K562 (cell line): Measurements from ENCODE around the gene VGLL4. TPM values are rescaled to one million over a fixed set of nuclear protein-coding genes. Genes with fewer than 3 reads are reported as not detected.

Experiments
- ATAC-seq: fragments of 200-7000 bp; cut with Tn5 transposase; 3 replicates; pipeline ENCODE4 v1.9.1; 2020; ENCODE audit warnings: moderate library complexity
- BruUV-seq: library from RNA; stranded (reverse); fragments of 400-500 nt; replicated peaks from 2 replicates; lab custom pipeline; 2021; lab: Mats Ljungman, UMichigan
- CTCF ChIA-PET: fragments of 300-600 bp; formaldehyde crosslinking; extraction: SDS; loops from one replicate; lab custom pipeline; 2021; ENCODE audit warnings: low intra/inter-chr PET ratio; lab: Yijun Ruan, JAX
- POLR2A ChIA-PET: fragments of 300-600, 350-650 bp; sonication (Branson Sonifier 250); formaldehyde crosslinking; extraction: SDS; loops from one replicate; lab custom pipeline; 2021; ENCODE audit warnings: antibody characterized with exemption, inconsistent platforms; lab: Yijun Ruan, JAX
- DNase-seq, 4 experiments: peaks; one replicate each; pipeline versions ENCODE4 v3.0.0 to v3.0.0-alpha.2; 2011 to 2018; ENCODE audit warnings: low spot score in 3 of 4, mixed read lengths in 3 of 4; ENCODE audit errors: extremely low read depth in 1 of 4
- FAIRE-seq: peaks from 2 replicates; lab custom pipeline; 2011; peaks lifted over from hg19 to GRCh38; lab: Jason Lieb, UNC
- H2AFZ ChIP-seq: 2 replicates; pipeline ENCODE4 v1.6.0; 2011; ENCODE audit warnings: low read depth, low read length, control low read depth, inconsistent platforms
- H3K27ac ChIP-seq: fragments of 200-600 bp; 3 replicates; pipeline ENCODE4 v1.8.0; 2011; ENCODE audit warnings: low read depth, mild to moderate bottlenecking, control low read depth, inconsistent platforms, low read length, moderate library complexity, mixed read lengths; ENCODE audit errors: extremely low read depth
- H3K27me3 ChIP-seq, 2 experiments: fragments of 300-600 bp in 1 of 2; 2 replicates in 1 of 2; 3 replicates in 1 of 2; pipeline versions ENCODE4 v1.6.0 to v1.8.0; 2011; ENCODE audit warnings: inconsistent platforms in 2 of 2, low read length in 2 of 2, mild to moderate bottlenecking in 1 of 2, mixed read lengths in 1 of 2, moderate library complexity in 1 of 2; ENCODE audit not compliant: control insufficient read depth in 2 of 2, insufficient read depth in 2 of 2
- H3K36me3 ChIP-seq: fragments of 300-600 bp; 3 replicates; pipeline ENCODE4 v1.8.0; 2011; ENCODE audit warnings: mild to moderate bottlenecking, low read length, inconsistent platforms; ENCODE audit not compliant: control insufficient read depth, insufficient read depth
- H3K4me1 ChIP-seq, 2 experiments: fragments of 200-600 bp in 1 of 2; replicated peaks in 1 of 2; 2 replicates in 1 of 2; 3 replicates in 1 of 2; pipeline versions ENCODE4 v1.5.1 to v1.8.0; 2011; ENCODE audit warnings: inconsistent platforms in 2 of 2, low read length in 2 of 2, mild to moderate bottlenecking in 1 of 2, mixed read lengths in 1 of 2, moderate library complexity in 1 of 2; ENCODE audit not compliant: control insufficient read depth in 2 of 2, insufficient read depth in 2 of 2
- H3K4me2 ChIP-seq: 2 replicates; pipeline ENCODE4 v1.6.1; 2011; ENCODE audit warnings: low read length, control low read depth, inconsistent platforms, mixed read lengths; ENCODE audit not compliant: insufficient read depth
- H3K4me3 ChIP-seq: fragments of 200-600 bp; sonication (generic), shearing (Covaris generic); 2 replicates; pipeline ENCODE4 v1.5.1; 2016; ENCODE audit warnings: control low read depth, inconsistent platforms
- H3K79me2 ChIP-seq: fragments of 200-600 bp; 3 replicates; pipeline ENCODE4 v1.8.0; 2011; ENCODE audit warnings: low read length, inconsistent platforms; ENCODE audit not compliant: control insufficient read depth, insufficient read depth
- H3K9ac ChIP-seq, 2 experiments: 2 replicates each; pipeline versions ENCODE4 v1.6.0 to v1.6.1; 2011; ENCODE audit warnings: low read depth in 2 of 2, low read length in 2 of 2, control low read depth in 1 of 2, inconsistent platforms in 1 of 2, mild to moderate bottlenecking in 1 of 2, mixed read lengths in 1 of 2; ENCODE audit not compliant: insufficient read depth in 1 of 2
- H3K9me1 ChIP-seq: one replicate; pipeline ENCODE4 v1.6.0; 2011; ENCODE audit warnings: inconsistent platforms, mild to moderate bottlenecking, low read length, moderate library complexity; ENCODE audit not compliant: control insufficient read depth, insufficient read depth
- H3K9me3 ChIP-seq: replicated peaks from 2 replicates; pipeline ENCODE4 v1.5.1; 2011; ENCODE audit warnings: low read depth, low read length, inconsistent platforms; ENCODE audit not compliant: control insufficient read depth, insufficient read depth
- H4K20me1 ChIP-seq: replicated peaks from 2 replicates; pipeline ENCODE4 v1.6.1; 2011; ENCODE audit warnings: low read length, inconsistent platforms, mixed read lengths; ENCODE audit not compliant: control insufficient read depth, insufficient read depth
- EGR1 ChIP-seq: fragments of 450-650 bp; conservative IDR thresholded peaks from 2 replicates; pipeline ENCODE4 v1.6.1; 2017; ENCODE audit warnings: mild to moderate bottlenecking
- KLF10 ChIP-seq: fragments of 250-450 bp; sonication (Bioruptor Pico); IDR thresholded peaks from 2 replicates; pipeline ENCODE4 v1.6.1; 2021; ENCODE audit warnings: matching md5 sums
- POU5F1 ChIP-seq: fragments of 150-350 bp; IDR thresholded peaks from 2 replicates; pipeline ENCODE4 v1.6.1; 2014; ENCODE audit warnings: borderline replicate concordance, low read length, low read depth, mild to moderate bottlenecking; ENCODE audit not compliant: partially characterized antibody
- SOX6 ChIP-seq: fragments of 450-650 bp; IDR thresholded peaks from 2 replicates; pipeline ENCODE4 v1.6.1; 2014; ENCODE audit warnings: mild to moderate bottlenecking
- TAF9B ChIP-seq: fragments of 450-650 bp; IDR thresholded peaks from 2 replicates; pipeline ENCODE4 v1.6.1; 2018; ENCODE audit warnings: mild to moderate bottlenecking; ENCODE audit not compliant: partially characterized antibody
- WGBS: fragments of 100-300 bp; shearing (Covaris generic); methylation state at CpG from one replicate; pipeline ENCODE4 v1.1.6; 2016; ENCODE audit warnings: low coverage, mixed read lengths; ENCODE audit not compliant: insufficient coverage; ENCODE audit errors: missing lambda C conversion rate; 5-methylcytosine and 5-hydroxymethylcytosine counted together
- in situ Hi-C: fragments of 300-500 bp; cut with MboI; formaldehyde crosslinking; loops from 4 replicates; pipeline ENCODE4 v1.15.0; 2018; ENCODE audit warnings: inconsistent platforms, mixed read lengths
- intact Hi-C: fragments of 100-400 bp; cut with micrococcal nuclease; formaldehyde crosslinking; loops from 2 replicates; pipeline ENCODE4 v1.14.2; 2022
- polyA plus RNA-seq, 8 experiments: library from polyadenylated mRNA; depleted of rRNA in 4 of 8; stranded (reverse) in 5 of 8; unstranded in 3 of 8; fragments of >200 nt; fragmentation: Nextera tagmentation in 2 of 8; fragmentation: Illumina TruSeq in 1 of 8; extraction: Ambion mirVana in 2 of 8; extraction: Trizol in 1 of 8; gene quantifications; 2 replicates each; pipeline versions ENCODE4 v1.2.1 to v1.2.3, GENCODE V29; 2011 to 2014; ENCODE audit warnings: inconsistent platforms in 1 of 8, missing spikeins in 1 of 8
- total RNA-seq, 7 experiments: library from RNA; depleted of rRNA in 6 of 7; stranded (reverse); fragments of >200 nt in 6 of 7; fragmentation: Illumina TruSeq in 2 of 7; extraction: Trizol in 2 of 7; gene quantifications; 2 replicates each; pipeline versions ENCODE4 v1.2.1 to v1.2.3, GENCODE V29; 2011 to 2021; ENCODE audit warnings: low replicate concordance in 1 of 7
- TF ChIP-seq, protein P1 (sequence below): fragments of 450-650 bp; IDR thresholded peaks from 2 replicates; pipeline ENCODE4 v1.6.1; 2018; ENCODE audit warnings: mild to moderate bottlenecking, low read depth; ENCODE audit not compliant: partially characterized antibody
- TF ChIP-seq, protein P2 (sequence below): fragments of 450-650 bp; IDR thresholded peaks from 2 replicates; pipeline ENCODE4 v1.6.1; 2017; ENCODE audit warnings: antibody characterized with exemption, mild to moderate bottlenecking

Gene VGLL4
- total and polyA plus RNA-seq, 9 of the 15 experiments (the other 6 are each of a cell fraction or from before 2014, with no cell fraction given) = 0.27 to 10.9 (median 8.6) TPM

- POLR2A ChIA-PET = interaction anchor here (1.8 kb wide), 1 partner anchor 8 kb away, joined by 4 read pairs; no protein-coding TSS in a partner anchor
- Histone ChIP-seq H3K9me3 (no peaks in the 10 kb centered on the region), H3K4me3 (no peak overlapping the region), H3K79me2 (no peaks in the 10 kb centered on the region), H3K27ac (no peak overlapping the region), H4K20me1 (peaks cover 14% of the 10 kb centered on the region), H3K4me1 (peaks cover 0 to 17% of the 10 kb centered on the region in 2 experiments; a peak in 1 of 5 replicates), H3K9me1 (no peaks in the 10 kb centered on the region), H3K9ac (no peak overlapping the region), H3K4me2 (no peak overlapping the region), H2AFZ (no peak overlapping the region), H3K36me3 (no peaks in the 10 kb centered on the region; the same call in 2 of the 3 replicates), H3K27me3 (peaks cover 0 to 4% of the 10 kb centered on the region in 2 experiments; a peak in 1 of 5 replicates)
- BruUV-seq = no TSS peak
- intact Hi-C loops = no loop called here
- no peak for FAIRE-seq
- ATAC-seq = no peak
- DNase-seq = no peak
- CTCF ChIA-PET = no interaction called here
- in situ Hi-C loops = no loop called here
- TF ChIP-seq EGR1 (no peak), POU5F1 (no peak), SOX6 (no peak), TAF9B (no peak), KLF10 (CRISPR knock-in tag) (no peak)
- TF ChIP-seq, protein P1, sequence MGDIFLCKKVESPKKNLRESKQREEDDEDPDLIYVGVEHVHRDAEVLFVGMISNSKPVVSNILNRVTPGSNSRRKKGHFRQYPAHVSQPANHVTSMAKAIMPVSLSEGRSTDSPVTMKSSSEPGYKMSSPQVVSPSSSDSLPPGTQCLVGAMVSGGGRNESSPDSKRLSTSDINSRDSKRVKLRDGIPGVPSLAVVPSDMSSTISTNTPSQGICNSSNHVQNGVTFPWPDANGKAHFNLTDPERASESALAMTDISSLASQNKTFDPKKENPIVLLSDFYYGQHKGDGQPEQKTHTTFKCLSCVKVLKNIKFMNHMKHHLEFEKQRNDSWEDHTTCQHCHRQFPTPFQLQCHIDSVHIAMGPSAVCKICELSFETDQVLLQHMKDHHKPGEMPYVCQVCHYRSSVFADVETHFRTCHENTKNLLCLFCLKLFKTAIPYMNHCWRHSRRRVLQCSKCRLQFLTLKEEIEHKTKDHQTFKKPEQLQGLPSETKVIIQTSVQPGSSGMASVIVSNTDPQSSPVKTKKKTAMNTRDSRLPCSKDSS = no peak
- TF ChIP-seq, protein P2, sequence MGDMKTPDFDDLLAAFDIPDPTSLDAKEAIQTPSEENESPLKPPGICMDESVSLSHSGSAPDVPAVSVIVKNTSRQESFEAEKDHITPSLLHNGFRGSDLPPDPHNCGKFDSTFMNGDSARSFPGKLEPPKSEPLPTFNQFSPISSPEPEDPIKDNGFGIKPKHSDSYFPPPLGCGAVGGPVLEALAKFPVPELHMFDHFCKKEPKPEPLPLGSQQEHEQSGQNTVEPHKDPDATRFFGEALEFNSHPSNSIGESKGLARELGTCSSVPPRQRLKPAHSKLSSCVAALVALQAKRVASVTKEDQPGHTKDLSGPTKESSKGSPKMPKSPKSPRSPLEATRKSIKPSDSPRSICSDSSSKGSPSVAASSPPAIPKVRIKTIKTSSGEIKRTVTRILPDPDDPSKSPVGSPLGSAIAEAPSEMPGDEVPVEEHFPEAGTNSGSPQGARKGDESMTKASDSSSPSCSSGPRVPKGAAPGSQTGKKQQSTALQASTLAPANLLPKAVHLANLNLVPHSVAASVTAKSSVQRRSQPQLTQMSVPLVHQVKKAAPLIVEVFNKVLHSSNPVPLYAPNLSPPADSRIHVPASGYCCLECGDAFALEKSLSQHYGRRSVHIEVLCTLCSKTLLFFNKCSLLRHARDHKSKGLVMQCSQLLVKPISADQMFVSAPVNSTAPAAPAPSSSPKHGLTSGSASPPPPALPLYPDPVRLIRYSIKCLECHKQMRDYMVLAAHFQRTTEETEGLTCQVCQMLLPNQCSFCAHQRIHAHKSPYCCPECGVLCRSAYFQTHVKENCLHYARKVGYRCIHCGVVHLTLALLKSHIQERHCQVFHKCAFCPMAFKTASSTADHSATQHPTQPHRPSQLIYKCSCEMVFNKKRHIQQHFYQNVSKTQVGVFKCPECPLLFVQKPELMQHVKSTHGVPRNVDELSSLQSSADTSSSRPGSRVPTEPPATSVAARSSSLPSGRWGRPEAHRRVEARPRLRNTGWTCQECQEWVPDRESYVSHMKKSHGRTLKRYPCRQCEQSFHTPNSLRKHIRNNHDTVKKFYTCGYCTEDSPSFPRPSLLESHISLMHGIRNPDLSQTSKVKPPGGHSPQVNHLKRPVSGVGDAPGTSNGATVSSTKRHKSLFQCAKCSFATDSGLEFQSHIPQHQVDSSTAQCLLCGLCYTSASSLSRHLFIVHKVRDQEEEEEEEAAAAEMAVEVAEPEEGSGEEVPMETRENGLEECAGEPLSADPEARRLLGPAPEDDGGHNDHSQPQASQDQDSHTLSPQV = no peak
- WGBS = 70% methylated on average over 12 of the region's 12 CpGs
Observed at GRCh38 chr3:11565492-11565891, 78.2 kb downstream of the VGLL4 start.
